Measurements from ENCODE around the gene DENND2A. TPM values are rescaled to one million over a fixed set of nuclear protein-coding genes. Genes with fewer than 3 reads are reported as not detected.

DENND2A gene
- total and polyA plus RNA-seq, 11 donors, result 4.6 to 17.9 (median 10.0) TPM

DNA sequence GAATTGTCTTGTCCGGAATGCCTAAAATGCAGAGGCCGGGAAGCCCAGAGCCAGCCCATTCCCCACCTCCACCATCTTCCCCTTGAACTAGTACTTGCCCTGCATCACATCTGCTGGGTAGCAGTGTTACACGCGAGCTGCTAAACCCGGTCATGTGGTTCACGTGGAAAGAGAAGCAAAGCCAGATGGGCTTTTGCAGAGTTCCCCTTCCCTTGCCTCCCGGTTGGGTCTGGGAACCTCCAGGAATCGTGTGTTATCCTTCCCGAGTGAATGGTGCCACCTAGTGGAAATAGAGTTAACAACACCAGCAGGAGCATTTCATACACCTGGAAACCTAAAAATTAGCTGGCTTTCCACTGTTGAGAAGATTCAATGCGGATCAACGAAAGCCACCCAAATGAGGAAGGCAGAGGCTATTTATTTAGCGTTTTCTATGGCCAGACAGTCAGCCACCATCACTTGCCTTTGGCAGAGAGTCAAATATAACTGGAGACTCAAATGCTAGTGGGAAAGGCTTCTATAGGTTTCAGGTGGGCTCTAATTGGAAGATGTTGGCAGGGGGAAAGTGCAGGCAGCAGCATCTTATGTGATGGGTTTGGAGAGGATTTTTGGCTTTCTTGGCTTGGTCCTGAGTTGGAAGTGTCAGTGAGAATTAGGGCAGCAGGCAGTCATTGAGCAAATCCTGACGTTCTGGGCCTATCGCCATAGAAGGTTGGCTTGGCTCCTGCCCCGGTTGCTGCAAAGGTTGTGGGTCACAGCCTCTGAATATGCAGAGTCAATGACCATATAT, 12.9 kb upstream of the DENND2A start:
- WGBS, 4 donors, result 19 to 22% (median 20%) methylated on average over 15 of the region's 15 CpGs
- no peaks in the 10 kb centered on the region for H3K36me3 ChIP-seq
- intact Hi-C loops (cut with DNase I), result loop anchor here in 9 of 10 donors (1.0 to 10.0 kb wide), 9 partner anchors 135 to 476 kb away; partner anchors contain the start of genes MKRN1 (in 3 of the 9) and KDM7A (in 1 of the 9)
- no peak overlapping the region for H3K27ac ChIP-seq
- H3K4me1 ChIP-seq, result peaks cover 0 to 42% (median 19%) of the 10 kb centered on the region in 12 donors
- no peaks in the 10 kb centered on the region for H3K9me3 ChIP-seq
- TF ChIP-seq, protein P1, sequence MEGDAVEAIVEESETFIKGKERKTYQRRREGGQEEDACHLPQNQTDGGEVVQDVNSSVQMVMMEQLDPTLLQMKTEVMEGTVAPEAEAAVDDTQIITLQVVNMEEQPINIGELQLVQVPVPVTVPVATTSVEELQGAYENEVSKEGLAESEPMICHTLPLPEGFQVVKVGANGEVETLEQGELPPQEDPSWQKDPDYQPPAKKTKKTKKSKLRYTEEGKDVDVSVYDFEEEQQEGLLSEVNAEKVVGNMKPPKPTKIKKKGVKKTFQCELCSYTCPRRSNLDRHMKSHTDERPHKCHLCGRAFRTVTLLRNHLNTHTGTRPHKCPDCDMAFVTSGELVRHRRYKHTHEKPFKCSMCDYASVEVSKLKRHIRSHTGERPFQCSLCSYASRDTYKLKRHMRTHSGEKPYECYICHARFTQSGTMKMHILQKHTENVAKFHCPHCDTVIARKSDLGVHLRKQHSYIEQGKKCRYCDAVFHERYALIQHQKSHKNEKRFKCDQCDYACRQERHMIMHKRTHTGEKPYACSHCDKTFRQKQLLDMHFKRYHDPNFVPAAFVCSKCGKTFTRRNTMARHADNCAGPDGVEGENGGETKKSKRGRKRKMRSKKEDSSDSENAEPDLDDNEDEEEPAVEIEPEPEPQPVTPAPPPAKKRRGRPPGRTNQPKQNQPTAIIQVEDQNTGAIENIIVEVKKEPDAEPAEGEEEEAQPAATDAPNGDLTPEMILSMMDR (IDR thresholded peaks at IDR 0.05), result peak; percentile 69 to 97 (median 91)
- no peak for TF ChIP-seq POLR2A (IDR thresholded peaks at IDR 0.05)
- H3K27me3 ChIP-seq, result no peaks in the 10 kb centered on the region
- DNase-seq (peak in 4 of 5 donors; percentile 64 to 71 (median 64)), ATAC-seq (peak; percentile 52 to 74 (median 68))
- H3K4me3 ChIP-seq, result no peak overlapping the region

DNA sequence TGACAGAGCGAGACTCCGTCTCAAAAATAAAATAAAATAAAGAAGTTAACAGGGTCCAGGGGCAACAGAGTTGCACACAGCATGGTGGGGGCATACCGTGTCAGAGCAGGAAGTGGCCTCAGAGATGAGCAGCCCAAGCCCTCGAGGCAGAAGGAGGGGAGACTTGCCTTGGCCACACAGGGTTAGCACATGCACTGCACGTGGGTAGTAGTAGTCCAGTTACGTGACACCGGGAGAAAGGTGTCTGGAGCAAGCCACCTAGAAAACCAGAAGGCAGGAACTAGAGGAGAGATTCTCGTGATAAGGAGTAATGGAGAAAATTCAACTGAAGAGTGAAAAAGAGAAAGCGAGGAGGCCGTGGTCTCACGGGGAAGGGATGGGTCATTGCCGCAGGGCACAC, 9.8 kb upstream of the DENND2A start:
- TF ChIP-seq, protein P1 (IDR thresholded peaks at IDR 0.05), result no peak
- no peak for TF ChIP-seq POLR2A (IDR thresholded peaks at IDR 0.05)
- ATAC-seq (no peak), DNase-seq (no peak)
- no peaks in the 10 kb centered on the region for H3K27me3 ChIP-seq
- H3K27ac ChIP-seq, result peak overlapping the region in 2 of 12 donors; percentile 20 to 22
- no peak overlapping the region for H3K4me3 ChIP-seq
- peaks cover 0 to 26% (median 5%) of the 10 kb centered on the region in 12 donors for H3K4me1 ChIP-seq
- intact Hi-C loops (cut with DNase I), result loop anchor here in 3 of 10 donors (5.0 to 10.0 kb wide), 3 partner anchors 173 to 473 kb away; partner anchors contain the start of genes MKRN1 (in 2 of the 3) and KDM7A (in 1 of the 3)
- WGBS, 4 donors, result 85 to 89% (median 87%) methylated on average over 12 of the region's 12 CpGs
- H3K36me3 ChIP-seq, result no peaks in the 10 kb centered on the region
- no peaks in the 10 kb centered on the region for H3K9me3 ChIP-seq

DNA sequence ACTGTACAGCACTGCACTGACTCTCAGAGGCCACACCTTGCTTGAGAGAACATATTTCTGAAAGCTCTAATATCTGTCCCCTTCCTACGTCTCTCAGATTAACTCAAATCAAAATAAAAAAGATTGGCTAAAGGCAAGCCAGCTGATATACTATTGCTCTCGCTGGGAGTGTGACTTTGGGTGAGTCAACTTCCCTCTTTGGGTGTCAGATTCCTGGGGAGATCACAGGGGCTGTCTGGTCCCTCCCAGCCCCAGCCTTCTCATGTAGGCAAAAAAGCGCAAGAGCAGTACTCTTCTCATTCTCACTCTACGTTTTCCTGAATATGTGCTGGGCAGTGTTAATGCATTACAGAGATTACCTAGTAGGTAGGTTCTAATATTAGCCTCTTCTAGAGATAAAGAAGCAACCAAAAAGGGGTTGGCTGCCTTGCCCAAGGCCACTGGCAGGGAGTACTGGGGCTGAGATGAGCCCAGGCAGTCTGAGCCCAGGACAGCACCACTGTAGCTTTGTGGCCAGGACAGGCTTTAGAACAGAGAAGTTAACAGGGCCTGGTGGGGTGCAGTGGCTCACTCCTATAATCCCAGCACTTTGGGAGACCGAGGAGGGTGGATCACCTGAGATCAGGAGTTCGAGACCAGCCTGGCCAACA, 9.1 kb upstream of the DENND2A start:
- ATAC-seq (peak in 2 of 4 donors; percentile 8 to 40), DNase-seq (no peak)
- Histone ChIP-seq H3K27ac (peak overlapping the region in 3 of 12 donors; percentile 13 to 22 (median 20)), H3K4me3 (no peak overlapping the region), H3K4me1 (peaks cover 0 to 26% (median 5%) of the 10 kb centered on the region in 12 donors), H3K27me3 (no peaks in the 10 kb centered on the region), H3K36me3 (no peaks in the 10 kb centered on the region), H3K9me3 (no peaks in the 10 kb centered on the region)
- 72 to 82% (median 75%) methylated on average over 6 of the region's 6 CpGs for WGBS, 4 donors
- intact Hi-C loops (cut with DNase I), result loop anchor here in 4 of 10 donors (5.0 to 10.0 kb wide), 4 partner anchors 55 to 472 kb away; partner anchors contain the start of genes MKRN1 (in 3 of the 4) and KDM7A (in 1 of the 4)
- TF ChIP-seq POLR2A (IDR thresholded peaks at IDR 0.05), result no peak
- TF ChIP-seq, protein P1 (IDR thresholded peaks at IDR 0.05), result no peak
